PC-3 (cell line): Measurements from ENCODE around the gene CTDSP2. TPM values are rescaled to one million over a fixed set of nuclear protein-coding genes. Genes with fewer than 3 reads are reported as not detected.
"Not testable (repeated sequence)": the region's sequence is repeated elsewhere in the genome, so short reads cannot be mapped to it uniquely, and the experiment has no call there.

Experiments used
- ATAC-seq: fragments of 200-7000 bp; cut with Tn5 transposase; 2 replicates; pipeline ENCODE4 v1.9.1; 2020; ENCODE audit warnings: mild to moderate bottlenecking, moderate library complexity
- BruUV-seq: library from RNA; stranded (reverse); fragments of 400-500 nt; replicated peaks from 2 replicates; lab custom pipeline; 2021; lab: Mats Ljungman, UMichigan
- CTCF ChIA-PET: fragments of 300-600 bp; sonication (Branson Sonifier 250); formaldehyde crosslinking; loops from one replicate; lab custom pipeline; 2022; ENCODE audit warnings: antibody characterized with exemption; lab: Charles Lee
- POLR2A ChIA-PET: fragments of 300-600 bp; sonication (Branson Sonifier 250); formaldehyde crosslinking; loops from one replicate; lab custom pipeline; 2022; ENCODE audit warnings: antibody characterized with exemption; ENCODE audit not compliant: unreplicated experiment; lab: Charles Lee
- DNase-seq: peaks from one replicate; pipeline ENCODE4 v3.0.0-alpha.2; 2015
- H2AFZ ChIP-seq: fragments of 300-600 bp; sonication (generic); 2 replicates; pipeline ENCODE4 v1.6.0; 2016; ENCODE audit warnings: antibody characterized with exemption, low read length
- H3F3A ChIP-seq: fragments of 300-600 bp; sonication (generic); one replicate; pipeline ENCODE4 v1.6.0; 2017; ENCODE audit warnings: antibody characterized with exemption, low read length, control low read depth, mild to moderate bottlenecking; ENCODE audit not compliant: unreplicated experiment
- H3K27ac ChIP-seq: fragments of 300-600 bp; sonication (generic); 2 replicates; pipeline ENCODE4 v1.5.1; 2016; ENCODE audit warnings: mild to moderate bottlenecking, low read length
- H3K27me3 ChIP-seq: fragments of 300-600 bp; sonication (generic); 2 replicates; pipeline ENCODE4 v1.6.1; 2016; ENCODE audit warnings: low read length, mixed read lengths
- H3K36me3 ChIP-seq: fragments of 300-600 bp; sonication (generic); 2 replicates; pipeline ENCODE4 v1.6.1; 2016; ENCODE audit warnings: low read depth, mixed run types, low read length, mixed read lengths
- H3K4me1 ChIP-seq: fragments of 300-600 bp; sonication (generic); 2 replicates; pipeline ENCODE4 v1.5.1; 2016; ENCODE audit warnings: low read length; ENCODE audit not compliant: insufficient read depth
- H3K4me2 ChIP-seq: fragments of 300-600 bp; sonication (generic); 2 replicates; pipeline ENCODE4 v1.6.0; 2016; ENCODE audit warnings: low read length
- H3K4me3 ChIP-seq: fragments of 300-600 bp; sonication (generic); 2 replicates; pipeline ENCODE4 v1.5.1; 2016; ENCODE audit warnings: mild to moderate bottlenecking, low read length, mixed read lengths
- H3K79me2 ChIP-seq: fragments of 300-600 bp; sonication (generic); 2 replicates; pipeline ENCODE4 v1.6.1; 2017; ENCODE audit warnings: low read length, mixed read lengths
- H3K9ac ChIP-seq: fragments of 300-600 bp; sonication (generic); 2 replicates; pipeline ENCODE4 v1.6.0; 2016; ENCODE audit warnings: mild to moderate bottlenecking, low read length
- H3K9me2 ChIP-seq: fragments of 300-600 bp; sonication (generic); replicated peaks from 2 replicates; pipeline ENCODE4 v1.6.1; 2016; ENCODE audit warnings: mixed run types, low read length, mixed read lengths
- H3K9me3 ChIP-seq: fragments of 300-600 bp; sonication (generic); 2 replicates; pipeline ENCODE4 v1.6.1; 2016; ENCODE audit warnings: low read length, mixed read lengths
- H4K20me1 ChIP-seq: fragments of 300-600 bp; sonication (generic); 2 replicates; pipeline ENCODE4 v1.6.1; 2016; ENCODE audit warnings: low read length, mixed read lengths
- EZH2 ChIP-seq: fragments of 300-600 bp; sonication (generic); IDR thresholded peaks from one replicate; pipeline ENCODE4 v1.6.1; 2017; ENCODE audit warnings: antibody characterized with exemption, mild to moderate bottlenecking, low read length; ENCODE audit not compliant: unreplicated experiment
- EZH2phosphoT487 ChIP-seq: fragments of 300-600 bp; sonication (generic); IDR thresholded peaks from 2 replicates; pipeline ENCODE4 v1.6.1; 2018; ENCODE audit warnings: mild to moderate bottlenecking, antibody characterized with exemption, low read length, borderline replicate concordance
- intact Hi-C: fragments of 100-400 bp; cut with micrococcal nuclease; formaldehyde crosslinking; loops from 2 replicates; pipeline ENCODE4 v1.9.0; 2023
- total RNA-seq: library from RNA; depleted of rRNA; stranded (reverse); fragments of >200 nt; gene quantifications from 2 replicates; pipeline ENCODE4 v1.2.3, GENCODE V29; 2014
- TF ChIP-seq, protein P1 (sequence below): fragments of 300-600 bp; sonication (generic); conservative IDR thresholded peaks from 2 replicates; pipeline ENCODE4 v1.5.1; 2017; ENCODE audit warnings: antibody characterized with exemption, low read depth, mild to moderate bottlenecking, low read length

The CTDSP2 gene
- total RNA-seq, 1 experiment from 2014 or later: 39.4 TPM

DNA sequence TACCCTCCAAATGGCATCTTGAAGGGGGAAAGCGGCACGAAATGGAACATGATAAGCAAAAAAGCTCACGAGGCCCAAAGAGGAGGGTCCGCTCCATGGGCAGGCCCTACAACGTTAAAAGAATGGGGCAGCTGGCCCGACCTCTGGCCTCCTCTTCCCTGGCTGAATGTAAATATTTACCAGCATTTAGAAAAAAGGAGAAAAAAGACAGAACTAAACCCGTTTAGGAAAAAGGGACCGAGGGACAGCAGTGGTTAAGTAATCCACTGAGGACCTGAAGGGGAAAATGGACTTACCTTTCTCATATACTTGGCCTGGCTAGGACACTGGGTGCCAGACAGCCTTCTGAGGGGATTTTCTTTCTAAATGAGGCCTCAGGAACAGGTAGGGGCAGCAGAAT is 26.4 kb downstream of the CTDSP2 start:
- H3K27me3 ChIP-seq, H3K4me2 ChIP-seq, H3F3A ChIP-seq, H3K9ac ChIP-seq, BruUV-seq, H4K20me1 ChIP-seq, ATAC-seq, DNase-seq, H3K79me2 ChIP-seq, H3K4me3 ChIP-seq, POLR2A ChIA-PET, CTCF ChIA-PET, H3K9me3 ChIP-seq, intact Hi-C loops, H2AFZ ChIP-seq, H3K9me2 ChIP-seq, H3K4me1 ChIP-seq, H3K27ac ChIP-seq: not testable (repeated sequence)
- H3K36me3 ChIP-seq: peaks cover 14% of the 10 kb centered on the region; the same call in 1 of the 2 replicates

DNA sequence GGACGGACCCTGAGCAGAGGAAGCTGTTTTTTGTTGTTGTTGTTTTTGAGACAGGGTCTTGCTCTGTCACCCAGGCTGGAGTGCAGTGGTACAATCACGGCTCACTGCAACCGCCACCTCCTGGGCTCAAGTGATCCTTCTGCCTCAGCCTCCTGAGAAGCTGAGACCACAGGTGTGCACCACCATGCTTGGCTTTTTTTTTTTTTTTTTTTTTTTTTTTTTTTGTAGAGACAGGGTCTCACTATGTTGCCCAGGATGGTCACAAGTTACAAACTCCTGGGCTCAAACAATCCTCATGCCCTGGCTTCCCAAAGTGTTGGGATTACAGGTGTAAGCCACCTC is 28.6 kb downstream of the CTDSP2 start:
- H3K9me2 ChIP-seq, CTCF ChIA-PET, H3K9me3 ChIP-seq, BruUV-seq, DNase-seq, intact Hi-C loops, ATAC-seq, H3K4me3 ChIP-seq, H3F3A ChIP-seq, H3K27ac ChIP-seq, H3K9ac ChIP-seq, H3K4me1 ChIP-seq, H3K4me2 ChIP-seq, H4K20me1 ChIP-seq, POLR2A ChIA-PET, H3K79me2 ChIP-seq, H3K27me3 ChIP-seq, H2AFZ ChIP-seq, H3K36me3 ChIP-seq: not testable (repeated sequence)

DNA sequence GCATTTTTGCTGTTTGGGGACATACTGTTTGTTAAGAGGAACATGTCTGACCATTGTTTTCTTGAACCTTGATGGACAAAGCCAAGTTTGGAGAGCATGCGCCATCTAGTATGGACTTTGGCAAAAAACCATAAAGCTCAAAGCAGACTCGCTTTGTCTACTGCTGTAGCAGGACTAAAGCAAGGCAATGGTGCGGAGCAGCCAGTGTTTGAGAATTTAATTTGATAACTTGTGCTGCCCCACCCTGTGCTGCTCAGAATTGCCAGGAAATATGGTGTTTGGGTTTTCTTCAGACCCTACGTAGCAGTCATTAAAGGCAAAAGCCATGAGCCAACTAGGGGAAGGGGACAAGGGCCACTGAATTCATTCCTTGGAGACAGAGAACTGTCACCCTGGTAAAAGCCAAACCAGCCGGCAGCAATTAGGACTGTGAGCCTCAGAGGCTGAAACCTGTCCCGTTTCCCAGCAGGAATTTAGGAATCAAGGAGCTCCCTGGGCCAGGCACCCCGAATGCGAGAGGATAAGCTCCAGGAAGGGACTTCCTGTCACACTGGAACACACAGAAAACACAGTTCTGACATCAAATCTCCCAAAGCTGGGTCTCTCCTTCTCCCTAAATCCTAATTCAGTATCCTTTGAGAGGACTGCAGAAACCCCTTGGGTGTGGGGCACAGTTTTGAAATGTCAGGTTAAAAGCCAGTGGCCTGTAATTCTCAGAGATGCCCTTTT is 29.1 kb downstream of the CTDSP2 start:
- no peak overlapping the region for H3K9ac ChIP-seq
- CTCF ChIA-PET: interaction anchor here (0.5 kb wide), 1 partner anchor 12 kb away, joined by 12 read pairs; no protein-coding TSS in a partner anchor
- intact Hi-C loops: no loop called here
- H3K27me3 ChIP-seq: no peaks in the 10 kb centered on the region
- H3F3A ChIP-seq: no peaks in the 10 kb centered on the region
- H3K4me3 ChIP-seq: no peak overlapping the region
- ATAC-seq (no peak), DNase-seq (no peak)
- POLR2A ChIA-PET: no interaction called here
- no peak overlapping the region for H2AFZ ChIP-seq
- no peaks in the 10 kb centered on the region for H4K20me1 ChIP-seq
- BruUV-seq: no TSS peak
- peaks cover 5% of the 10 kb centered on the region; the same call in 1 of the 2 replicates for H3K4me1 ChIP-seq
- no peaks in the 10 kb centered on the region for H3K36me3 ChIP-seq
- H3K9me3 ChIP-seq: no peaks in the 10 kb centered on the region
- H3K27ac ChIP-seq: no peak overlapping the region
- no peaks in the 10 kb centered on the region for H3K79me2 ChIP-seq
- TF ChIP-seq EZH2phosphoT487 (no peak), EZH2 (no peak)
- TF ChIP-seq, protein P1, sequence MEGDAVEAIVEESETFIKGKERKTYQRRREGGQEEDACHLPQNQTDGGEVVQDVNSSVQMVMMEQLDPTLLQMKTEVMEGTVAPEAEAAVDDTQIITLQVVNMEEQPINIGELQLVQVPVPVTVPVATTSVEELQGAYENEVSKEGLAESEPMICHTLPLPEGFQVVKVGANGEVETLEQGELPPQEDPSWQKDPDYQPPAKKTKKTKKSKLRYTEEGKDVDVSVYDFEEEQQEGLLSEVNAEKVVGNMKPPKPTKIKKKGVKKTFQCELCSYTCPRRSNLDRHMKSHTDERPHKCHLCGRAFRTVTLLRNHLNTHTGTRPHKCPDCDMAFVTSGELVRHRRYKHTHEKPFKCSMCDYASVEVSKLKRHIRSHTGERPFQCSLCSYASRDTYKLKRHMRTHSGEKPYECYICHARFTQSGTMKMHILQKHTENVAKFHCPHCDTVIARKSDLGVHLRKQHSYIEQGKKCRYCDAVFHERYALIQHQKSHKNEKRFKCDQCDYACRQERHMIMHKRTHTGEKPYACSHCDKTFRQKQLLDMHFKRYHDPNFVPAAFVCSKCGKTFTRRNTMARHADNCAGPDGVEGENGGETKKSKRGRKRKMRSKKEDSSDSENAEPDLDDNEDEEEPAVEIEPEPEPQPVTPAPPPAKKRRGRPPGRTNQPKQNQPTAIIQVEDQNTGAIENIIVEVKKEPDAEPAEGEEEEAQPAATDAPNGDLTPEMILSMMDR: no peak
- H3K4me2 ChIP-seq: no peak overlapping the region
- H3K9me2 ChIP-seq: no peaks in the 10 kb centered on the region

DNA sequence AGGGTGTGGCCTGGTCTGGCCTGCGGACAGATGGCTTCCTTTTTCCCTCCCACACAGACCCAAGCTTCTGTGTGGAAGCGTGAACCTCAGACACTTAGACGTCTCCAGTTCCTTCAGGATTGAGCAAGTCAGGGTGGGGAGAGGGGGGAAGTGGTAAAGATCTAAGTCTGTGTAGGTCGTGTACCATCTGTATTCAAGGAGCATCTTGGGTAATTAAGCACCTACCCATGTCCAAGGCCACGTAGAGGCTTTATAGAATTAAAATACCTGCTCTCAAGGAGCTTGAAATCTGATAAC is 29.7 kb downstream of the CTDSP2 start:
- DNase-seq: no peak
- H3K27me3 ChIP-seq: no peaks in the 10 kb centered on the region
- no peaks in the 10 kb centered on the region for H3K36me3 ChIP-seq
- no peak overlapping the region for H3K4me2 ChIP-seq
- H3K9me3 ChIP-seq: no peaks in the 10 kb centered on the region
- no peak overlapping the region for H2AFZ ChIP-seq
- no peaks in the 10 kb centered on the region for H3K79me2 ChIP-seq
- H4K20me1 ChIP-seq: no peaks in the 10 kb centered on the region
- no peak for ATAC-seq
- H3K9ac ChIP-seq: no peak overlapping the region
- no peaks in the 10 kb centered on the region for H3F3A ChIP-seq
- BruUV-seq: no TSS peak
- peaks cover 5% of the 10 kb centered on the region; the same call in 1 of the 2 replicates for H3K4me1 ChIP-seq
- TF ChIP-seq EZH2 (no peak), EZH2phosphoT487 (no peak)
- TF ChIP-seq, protein P1: no peak
- no peak overlapping the region for H3K27ac ChIP-seq
- intact Hi-C loops: no loop called here
- ChIA-PET CTCF (no interaction called here), POLR2A (no interaction called here)
- H3K9me2 ChIP-seq: no peaks in the 10 kb centered on the region
- no peak overlapping the region for H3K4me3 ChIP-seq
